ENCODE measurements around the gene UBE2I.

UBE2I gene

DNA sequence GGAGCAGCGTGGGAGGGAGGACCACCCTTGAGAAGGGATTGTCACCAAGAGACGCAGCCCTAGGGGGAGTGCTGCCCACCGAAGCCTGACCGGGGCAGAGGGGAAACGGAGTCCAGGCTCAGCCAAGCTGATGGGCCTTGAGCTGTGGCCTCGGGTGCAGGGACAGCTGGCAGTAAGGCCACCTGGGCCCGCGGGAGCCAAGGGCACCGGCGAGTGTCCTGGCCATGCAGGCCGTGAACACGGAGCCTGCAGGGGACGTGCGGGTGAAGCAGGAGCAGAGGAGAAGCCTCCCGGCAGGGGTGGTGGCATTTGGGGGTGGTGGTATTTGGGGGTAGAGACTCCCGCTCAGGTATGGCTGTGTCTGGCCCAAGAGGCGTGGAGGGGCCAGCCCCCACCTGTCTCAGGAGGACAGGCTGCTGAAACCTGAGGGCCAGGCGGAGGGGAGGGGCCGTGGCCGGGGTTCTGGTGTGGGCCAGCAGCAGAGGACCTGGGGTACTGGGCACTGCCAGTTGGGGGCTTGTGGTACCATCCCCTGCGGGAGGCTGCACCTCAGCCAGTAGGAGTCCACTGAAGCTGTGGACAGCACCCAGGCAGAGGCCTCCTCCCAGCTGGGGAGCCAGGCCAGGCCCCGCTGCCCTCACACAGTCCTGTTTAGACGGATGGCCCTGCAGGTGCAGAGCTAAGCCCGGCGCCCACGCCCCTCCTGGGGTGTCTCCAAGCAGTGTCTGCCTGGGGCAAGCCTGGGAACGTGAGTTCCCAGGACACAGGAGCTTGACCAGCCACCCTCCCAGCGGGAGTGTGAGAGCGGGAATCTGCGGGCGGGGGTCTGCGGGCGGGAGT is 46.8 kb downstream of the UBE2I start:
- no peak overlapping the region for H3K4me3 ChIP-seq (ENCODE audit: low read depth, low read length)
- no peak for DNase-seq (ENCODE audit: low read depth, low spot score)
- ChIA-PET POLR2A (no interaction called here), CTCF (interaction anchor here (3.8 kb wide), 1 partner anchor 8 kb away, joined by 33 read pairs; no protein-coding TSS in a partner anchor)
- TF ChIP-seq, protein P1, sequence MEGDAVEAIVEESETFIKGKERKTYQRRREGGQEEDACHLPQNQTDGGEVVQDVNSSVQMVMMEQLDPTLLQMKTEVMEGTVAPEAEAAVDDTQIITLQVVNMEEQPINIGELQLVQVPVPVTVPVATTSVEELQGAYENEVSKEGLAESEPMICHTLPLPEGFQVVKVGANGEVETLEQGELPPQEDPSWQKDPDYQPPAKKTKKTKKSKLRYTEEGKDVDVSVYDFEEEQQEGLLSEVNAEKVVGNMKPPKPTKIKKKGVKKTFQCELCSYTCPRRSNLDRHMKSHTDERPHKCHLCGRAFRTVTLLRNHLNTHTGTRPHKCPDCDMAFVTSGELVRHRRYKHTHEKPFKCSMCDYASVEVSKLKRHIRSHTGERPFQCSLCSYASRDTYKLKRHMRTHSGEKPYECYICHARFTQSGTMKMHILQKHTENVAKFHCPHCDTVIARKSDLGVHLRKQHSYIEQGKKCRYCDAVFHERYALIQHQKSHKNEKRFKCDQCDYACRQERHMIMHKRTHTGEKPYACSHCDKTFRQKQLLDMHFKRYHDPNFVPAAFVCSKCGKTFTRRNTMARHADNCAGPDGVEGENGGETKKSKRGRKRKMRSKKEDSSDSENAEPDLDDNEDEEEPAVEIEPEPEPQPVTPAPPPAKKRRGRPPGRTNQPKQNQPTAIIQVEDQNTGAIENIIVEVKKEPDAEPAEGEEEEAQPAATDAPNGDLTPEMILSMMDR (IDR thresholded peaks at IDR 0.05; ENCODE audit: insufficient read depth, low read length, missing control alignments), result no peak

DNA sequence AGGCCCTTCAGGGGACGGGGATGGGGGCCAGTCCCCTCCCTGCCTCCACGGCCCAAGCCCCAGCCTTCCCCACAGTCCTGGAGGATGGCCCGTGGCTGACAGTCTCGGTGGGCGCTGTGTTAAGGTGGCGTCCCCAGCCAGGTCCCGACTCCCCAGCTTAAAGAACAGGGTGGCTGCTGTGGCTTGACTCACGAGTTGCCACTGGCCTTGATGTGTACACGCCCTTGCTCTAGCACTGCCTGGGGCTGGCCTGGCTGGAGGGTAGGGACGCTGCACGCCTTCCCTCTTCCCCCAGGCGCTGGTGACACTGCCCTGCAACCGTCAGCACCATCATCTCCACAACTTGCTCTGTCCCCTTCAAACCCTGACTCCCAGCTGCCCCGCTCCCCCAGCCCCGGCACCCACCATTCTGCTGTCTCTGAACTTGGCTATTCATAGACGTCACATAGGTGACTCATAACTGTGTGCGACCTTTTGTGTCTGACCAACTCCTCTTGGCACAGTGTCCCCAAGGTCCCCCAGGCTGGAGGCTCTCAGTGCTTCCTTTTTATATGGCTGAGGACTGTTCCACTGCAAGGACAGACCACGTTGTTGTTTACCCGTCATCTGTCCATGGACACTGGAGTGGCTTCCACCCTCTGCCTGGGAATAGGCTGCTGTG is 48.6 kb downstream of the UBE2I start:
- TF ChIP-seq, protein P1 (IDR thresholded peaks at IDR 0.05; ENCODE audit: insufficient read depth, low read length, missing control alignments), result no peak
- ChIA-PET POLR2A (no interaction called here), CTCF (interaction anchor here (0.9 to 1.5 kb wide), 2 partner anchors 11 to 13 kb away, joined by 3 read pairs; no protein-coding TSS in a partner anchor)
- no peak for DNase-seq (ENCODE audit: low read depth, low spot score)
- H3K4me3 ChIP-seq (ENCODE audit: low read depth, low read length), result no peak overlapping the region

- TF ChIP-seq, protein P1 (IDR thresholded peaks at IDR 0.05; ENCODE audit: insufficient read depth, low read length, missing control alignments), result no peak
Measured at GRCh38 chr16:1361685-1362360, 52.4 kb downstream of the UBE2I start.

DNA sequence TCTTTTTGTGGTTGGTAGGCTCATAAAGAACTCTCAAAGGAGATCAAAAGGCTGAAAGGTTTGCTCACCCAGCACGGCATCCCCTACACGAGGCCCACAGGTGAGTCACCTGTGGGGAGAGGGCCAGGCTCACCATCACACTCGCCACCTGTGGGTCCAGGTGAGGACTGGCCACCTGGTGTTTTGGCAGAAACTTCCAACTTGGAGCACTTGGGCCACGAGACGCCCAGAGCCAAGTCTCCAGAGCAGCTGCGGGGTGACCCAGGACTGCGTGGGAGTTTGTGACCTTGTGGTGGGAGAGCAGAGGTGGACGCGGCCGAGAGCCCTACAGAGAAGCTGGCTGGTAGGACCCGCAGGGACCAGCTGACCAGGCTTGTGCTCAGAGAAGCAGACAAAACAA is 53.4 kb downstream of the UBE2I start:
- ChIA-PET CTCF (interaction anchor here (0.9 to 4.8 kb wide), 14 partner anchors 9 to 254 kb away, joined by 3 to 37 read pairs (median 4); no protein-coding TSS in a partner anchor), POLR2A (no interaction called here)
- DNase-seq (ENCODE audit: low read depth, low spot score), result no peak
- TF ChIP-seq, protein P1 (IDR thresholded peaks at IDR 0.05; ENCODE audit: insufficient read depth, low read length, missing control alignments), result no peak
- H3K4me3 ChIP-seq (ENCODE audit: low read depth, low read length), result no peak overlapping the region

More at GRCh38 chr16:1361685-1362360, 52.4 kb downstream of the UBE2I start:
- CTCF ChIA-PET, result interaction anchor here (1.0 to 4.8 kb wide), 3 partner anchors 8 to 17 kb away, joined by 3 to 37 read pairs (median 33); partner anchors contain the start of genes GNPTG and TSR3
- DNase-seq (ENCODE audit: low read depth, low spot score), result no peak
- POLR2A ChIA-PET, result no interaction called here
- no peak overlapping the region for H3K4me3 ChIP-seq (ENCODE audit: low read depth, low read length)

DNA sequence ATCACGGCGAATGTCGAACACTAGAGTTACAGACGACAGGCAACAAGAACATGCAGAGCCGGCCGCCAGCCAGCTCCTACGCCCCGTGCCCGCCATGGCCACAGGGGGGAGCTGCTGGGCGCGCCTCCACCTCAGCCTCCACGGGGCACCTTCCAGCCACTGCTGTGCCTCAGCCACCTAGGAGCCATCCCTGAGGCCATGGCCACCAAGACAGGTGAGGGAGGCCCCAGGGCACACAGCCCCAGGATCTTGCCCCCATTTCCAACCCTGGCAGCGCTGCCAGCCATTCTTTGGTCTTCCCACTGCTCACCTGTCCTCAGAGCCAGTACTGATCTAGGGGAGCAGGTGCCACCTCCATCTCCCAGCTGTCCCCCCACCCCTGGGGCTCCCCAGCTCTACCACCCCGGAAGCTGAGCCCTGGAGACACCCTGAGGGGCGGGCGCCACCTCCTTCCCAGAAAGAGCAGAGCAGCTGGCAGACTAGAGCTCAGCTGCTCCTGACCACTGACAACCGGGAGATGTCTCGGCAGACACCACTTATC is 54.1 kb downstream of the UBE2I start:
- ChIA-PET CTCF (interaction anchor here (0.8 to 4.8 kb wide), 18 partner anchors 8 to 361 kb away, joined by 3 to 37 read pairs (median 4); no protein-coding TSS in a partner anchor), POLR2A (no interaction called here)
- no peak overlapping the region for H3K4me3 ChIP-seq (ENCODE audit: low read depth, low read length)
- TF ChIP-seq, protein P1 (IDR thresholded peaks at IDR 0.05; ENCODE audit: insufficient read depth, low read length, missing control alignments), result peak; percentile 94
- no peak for DNase-seq (ENCODE audit: low read depth, low spot score)
